GM19240 (cell line): ENCODE data around the gene COL26A1.
"Not testable (repeated sequence)": the region's sequence is repeated elsewhere in the genome, so short reads cannot be mapped to it uniquely, and the experiment has no call there.

ENCODE experiments used
- DNase-seq: peaks from one replicate; pipeline ENCODE4 v3.0.0; 2011; ENCODE audit warnings: low spot score; ENCODE audit not compliant: insufficient read length

Gene COL26A1

GRCh38 chr7:101547916-101548661 lies 185.4 kb downstream of the COL26A1 start:
- no peak for DNase-seq

GRCh38 chr7:101549734-101550133 lies 187.1 kb downstream of the COL26A1 start:
- no peak for DNase-seq

GRCh38 chr7:101550641-101551541 lies 188.2 kb downstream of the COL26A1 start:
- no peak for DNase-seq

- no peak for DNase-seq
Observed at GRCh38 chr7:101553018-101553770, 190.5 kb downstream of the COL26A1 start.

GRCh38 chr7:101553771-101554445 lies 191.2 kb downstream of the COL26A1 start:
- no peak for DNase-seq

GRCh38 chr7:101554584-101555268 lies 192.1 kb downstream of the COL26A1 start:
- DNase-seq, result no peak

GRCh38 chr7:101555269-101555920 lies 192.7 kb downstream of the COL26A1 start:
- DNase-seq, result no peak

GRCh38 chr7:101555921-101556275 lies 193.2 kb downstream of the COL26A1 start:
- DNase-seq, result no peak

- no peak for DNase-seq
Observed at GRCh38 chr7:101556453-101556968, 193.8 kb downstream of the COL26A1 start.

- DNase-seq, result no peak
Observed at GRCh38 chr7:101557421-101557820, 194.7 kb downstream of the COL26A1 start.

- no peak for DNase-seq
Observed at GRCh38 chr7:101557978-101558741, 195.5 kb downstream of the COL26A1 start.

GRCh38 chr7:101558742-101559325 lies 196.2 kb downstream of the COL26A1 start:
- DNase-seq, result no peak

- no peak for DNase-seq
Observed at GRCh38 chr7:101559586-101559985, 196.9 kb downstream of the COL26A1 start.

GRCh38 chr7:101560021-101560420 lies 197.3 kb downstream of the COL26A1 start:
- DNase-seq, result not testable (repeated sequence)

GRCh38 chr7:101560856-101561255 lies 198.2 kb downstream of the COL26A1 start:
- no peak for DNase-seq

- not testable (repeated sequence) for DNase-seq
Observed at GRCh38 chr7:101561293-101561692, 198.6 kb downstream of the COL26A1 start.

GRCh38 chr7:101562531-101563197 lies 200.0 kb downstream of the COL26A1 start:
- DNase-seq, result no peak

- DNase-seq, result no peak
Observed at GRCh38 chr7:101563198-101563901, 200.7 kb downstream of the COL26A1 start.
